SK-N-SH treated with all-trans-retinoic acid at 6 μM for 48 hours (cell line): ENCODE results near the gene YPEL1.

Experiments used
- PATZ1 ChIP-seq: fragments of 250-450 bp; sonication (Bioruptor Pico); IDR thresholded peaks from 2 replicates; pipeline ENCODE4 v1.8.0; 2020; ENCODE audit warnings: mild to moderate bottlenecking, moderate library complexity, borderline replicate concordance
- ZC3H10 ChIP-seq: fragments of 250-450 bp; sonication (Bioruptor Pico); IDR thresholded peaks from 2 replicates; pipeline ENCODE4 v1.5.1; 2021; ENCODE audit warnings: mild to moderate bottlenecking, moderate library complexity

- TF ChIP-seq PATZ1 (CRISPR knock-in tag), result no peak
- no peak for TF ChIP-seq ZC3H10
Observed at GRCh38 chr22:21669026-21669425, 66.6 kb downstream of the YPEL1 start.
